RPMI8226 (cell line): ENCODE results near the gene RBM10.
A peak's percentile ranks its signal among the peaks of the same experiment; 100 is the strongest.

Experiments used
- DNase-seq: peaks from one replicate; pipeline ENCODE4 v3.0.0-alpha.2; 2015

The RBM10 gene

GRCh38 chrX:47218920-47219815, 74.1 kb downstream of the RBM10 start:
- peak; percentile 59 for DNase-seq

GRCh38 chrX:47221756-47222155, 76.7 kb downstream of the RBM10 start:
- no peak for DNase-seq

- no peak for DNase-seq
Measured at GRCh38 chrX:47222751-47223350, 77.8 kb downstream of the RBM10 start.

GRCh38 chrX:47223476-47224250, 78.6 kb downstream of the RBM10 start:
- no peak for DNase-seq

GRCh38 chrX:47224266-47224895, 79.4 kb downstream of the RBM10 start:
- no peak for DNase-seq

- DNase-seq, result no peak
Measured at GRCh38 chrX:47224896-47225290, 79.9 kb downstream of the RBM10 start.

- DNase-seq, result no peak
Measured at GRCh38 chrX:47226071-47226470, 81.0 kb downstream of the RBM10 start.

GRCh38 chrX:47226531-47227333, 81.7 kb downstream of the RBM10 start:
- DNase-seq, result no peak

- no peak for DNase-seq
Measured at GRCh38 chrX:47227334-47227583, 82.2 kb downstream of the RBM10 start.

GRCh38 chrX:47228550-47229270, 83.7 kb downstream of the RBM10 start:
- no peak for DNase-seq

- DNase-seq, result no peak
Measured at GRCh38 chrX:47229427-47229826, 84.4 kb downstream of the RBM10 start.

GRCh38 chrX:47230136-47230868, 85.3 kb downstream of the RBM10 start:
- DNase-seq, result no peak

GRCh38 chrX:47231167-47231566, 86.1 kb downstream of the RBM10 start:
- no peak for DNase-seq

- peak; percentile 5 for DNase-seq
Measured at GRCh38 chrX:47232197-47232802, 87.3 kb downstream of the RBM10 start.

- peak; percentile 51 for DNase-seq
Measured at GRCh38 chrX:47232803-47233332, 87.8 kb downstream of the RBM10 start, which contains the start of gene USP11. Gene USP11, plus strand, starts transcription at chrX:47233009. Its CDS starts 35 bp downstream, at chrX:47233044.

- DNase-seq, result peak; percentile 95
Measured at GRCh38 chrX:47233333-47234113, 88.5 kb downstream of the RBM10 start.

GRCh38 chrX:47234583-47234982, 89.6 kb downstream of the RBM10 start:
- no peak for DNase-seq

- DNase-seq, result no peak
Measured at GRCh38 chrX:47235691-47236103, 90.7 kb downstream of the RBM10 start.
